Middle frontal gyrus (tissue), 1 donor: ENCODE results near the gene GLS.

ENCODE experiments used
- DNase-seq: peaks from one replicate; pipeline ENCODE4 v3.0.0-alpha.2; 2015; ENCODE audit warnings: low spot score; ENCODE audit errors: extremely low spot score

GLS gene

GRCh38 chr2:190970160-190970559 is 89.5 kb downstream of the GLS start:
- DNase-seq: no peak

GRCh38 chr2:190970873-190971506 is 90.4 kb downstream of the GLS start:
- DNase-seq: no peak

DNA sequence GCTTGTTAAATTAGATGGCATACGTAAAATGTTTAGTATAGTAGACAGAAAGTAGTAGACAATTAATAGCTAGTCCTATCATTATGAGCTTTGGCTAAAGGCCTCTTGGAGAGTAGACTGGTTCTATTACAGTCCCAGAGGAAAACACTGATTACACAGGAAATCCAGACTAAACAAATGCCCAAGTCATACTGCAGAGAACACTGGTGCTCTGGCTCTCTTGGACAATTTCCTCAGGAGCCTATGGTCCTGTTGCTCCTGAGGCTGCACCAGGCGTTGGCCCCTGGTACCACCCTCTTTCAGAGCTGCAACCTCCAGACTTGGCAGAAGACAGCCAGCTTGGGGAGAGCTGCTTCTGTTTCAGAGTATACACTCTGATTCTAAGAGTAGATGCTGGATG is 91.6 kb downstream of the GLS start:
- no peak for DNase-seq

GRCh38 chr2:190972846-190973245 is 92.2 kb downstream of the GLS start:
- no peak for DNase-seq

DNA sequence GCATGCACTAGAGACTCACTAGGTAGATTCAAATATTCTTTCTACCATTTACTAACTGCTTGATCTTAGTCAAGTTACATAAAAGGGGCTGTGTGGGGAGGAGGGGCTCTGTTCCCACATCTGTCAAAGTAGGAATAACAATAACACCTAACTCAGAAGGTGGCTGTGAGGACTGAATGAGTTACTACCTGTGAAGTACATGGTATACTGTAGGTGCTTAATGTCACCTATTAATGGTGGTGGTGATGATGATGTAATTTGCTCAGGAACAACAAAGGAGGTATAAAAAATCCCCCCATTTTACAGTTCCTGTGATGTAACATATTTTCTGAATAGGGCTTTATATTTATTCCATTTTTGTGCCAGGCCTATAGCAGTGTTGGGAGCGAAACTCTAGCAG is 92.6 kb downstream of the GLS start:
- no peak for DNase-seq

- no peak for DNase-seq
Observed at GRCh38 chr2:190973726-190974628, 93.4 kb downstream of the GLS start.

DNA sequence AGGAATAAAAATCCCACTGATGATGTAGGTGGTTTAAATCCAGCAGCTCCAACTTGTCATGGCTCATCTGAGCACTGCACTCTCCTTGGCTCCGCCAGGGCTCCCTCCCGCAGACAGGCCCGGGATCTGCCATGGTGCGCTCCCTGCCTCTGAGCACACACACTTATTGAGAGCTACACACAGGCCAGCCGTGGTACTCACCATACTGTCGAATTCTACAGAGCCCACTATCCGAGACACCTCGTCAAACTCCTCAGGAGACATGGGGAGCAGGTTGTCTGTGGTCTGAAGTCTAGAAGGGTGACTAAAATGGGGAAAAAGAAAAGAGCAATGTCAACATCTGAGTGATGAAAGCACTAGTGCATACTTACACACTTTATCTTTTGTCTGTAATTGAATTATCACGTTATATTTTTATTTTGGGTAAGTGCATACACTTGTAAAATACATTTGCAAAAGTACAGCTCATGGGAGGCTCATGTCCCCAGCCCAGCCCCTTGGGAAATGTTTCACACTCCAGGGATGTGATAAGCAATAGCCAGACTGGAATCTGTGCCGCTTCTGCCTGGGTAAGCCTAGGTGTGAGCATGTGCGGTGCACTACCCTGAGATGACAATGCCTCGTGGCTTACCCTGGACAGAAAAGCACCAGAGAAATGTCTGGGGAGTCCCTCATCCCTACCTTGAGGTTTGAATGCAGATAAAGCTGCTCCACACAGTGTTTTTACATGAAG is 94.2 kb downstream of the GLS start:
- no peak for DNase-seq

GRCh38 chr2:190976521-190976920 is 95.9 kb downstream of the GLS start:
- DNase-seq: no peak

DNA sequence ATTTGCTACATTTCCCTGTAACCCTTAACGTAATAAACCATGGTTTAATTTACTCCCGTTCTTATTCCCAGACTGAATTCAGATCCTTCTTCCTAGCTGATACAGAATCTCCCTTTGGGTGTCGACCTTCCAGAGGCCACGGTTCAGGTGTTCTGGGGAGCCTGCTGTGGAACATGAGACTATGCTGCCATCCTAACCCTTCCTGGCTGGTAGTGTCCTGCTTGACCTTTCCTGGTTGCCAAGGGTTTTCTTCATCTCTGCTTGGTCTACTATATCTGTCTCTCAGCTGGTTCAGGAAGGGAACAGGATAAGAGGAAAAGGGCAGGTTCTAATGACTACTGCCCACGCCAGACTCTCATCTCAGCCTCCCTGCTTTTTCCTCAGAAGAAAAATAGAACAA is 96.9 kb downstream of the GLS start:
- no peak for DNase-seq

- DNase-seq: no peak
Observed at GRCh38 chr2:190978389-190979053, 97.9 kb downstream of the GLS start.

DNA sequence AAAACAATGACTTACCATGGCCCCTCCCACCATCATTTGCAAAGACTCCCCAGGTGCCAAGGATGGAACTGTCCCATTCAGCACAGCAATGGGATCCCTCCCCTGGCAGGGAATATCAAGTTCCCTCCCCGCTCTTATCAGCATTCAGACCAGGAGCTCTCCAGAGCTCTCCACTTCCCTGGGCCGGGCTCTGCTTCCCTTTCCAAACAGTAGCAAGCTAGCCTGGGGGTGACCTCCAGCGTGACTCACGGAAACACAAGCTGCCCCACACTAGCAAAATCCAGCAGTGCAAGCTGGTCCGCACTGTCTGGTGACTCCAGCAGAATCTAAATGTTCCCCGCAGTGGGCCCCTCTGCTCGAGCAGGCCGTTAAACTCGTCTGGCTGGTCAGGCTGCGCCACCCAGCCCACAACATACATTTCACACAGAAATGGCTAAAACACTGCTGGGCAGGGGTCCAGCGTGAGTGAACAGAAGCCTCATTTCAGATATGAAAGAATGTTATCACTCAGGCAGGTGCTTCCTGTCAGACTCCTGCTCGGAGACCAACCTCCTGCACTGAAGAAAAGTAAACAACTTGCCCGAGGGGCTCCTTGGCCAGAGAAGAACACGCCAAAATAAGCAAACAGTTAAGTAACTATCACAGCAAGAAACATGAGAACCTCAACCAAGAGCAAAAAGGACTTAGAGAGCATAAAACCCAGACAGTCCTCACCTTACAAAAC is 99.4 kb downstream of the GLS start:
- DNase-seq: no peak

GRCh38 chr2:190980630-190981209 is 100.1 kb downstream of the GLS start:
- DNase-seq: no peak

DNA sequence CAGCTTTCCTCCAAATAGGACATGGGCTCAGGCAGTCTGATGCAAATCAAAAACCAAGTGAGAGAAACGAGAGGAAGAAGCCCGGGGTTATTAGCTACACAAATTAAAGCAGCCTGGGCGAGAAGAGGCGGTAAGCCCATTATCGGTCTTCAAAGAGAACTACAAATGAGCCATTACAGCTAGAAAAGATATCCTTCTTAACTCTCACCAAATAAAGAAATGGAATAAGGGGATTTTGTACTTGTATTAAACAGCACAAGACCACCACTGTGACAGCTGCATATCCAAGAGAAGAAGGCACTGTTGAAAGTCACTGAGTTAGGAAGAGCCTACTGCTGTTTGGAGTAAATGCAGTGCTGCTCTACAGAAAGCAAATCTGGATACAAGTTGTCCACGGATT is 100.7 kb downstream of the GLS start:
- no peak for DNase-seq

GRCh38 chr2:190981733-190982132 is 101.1 kb downstream of the GLS start:
- DNase-seq: no peak

DNA sequence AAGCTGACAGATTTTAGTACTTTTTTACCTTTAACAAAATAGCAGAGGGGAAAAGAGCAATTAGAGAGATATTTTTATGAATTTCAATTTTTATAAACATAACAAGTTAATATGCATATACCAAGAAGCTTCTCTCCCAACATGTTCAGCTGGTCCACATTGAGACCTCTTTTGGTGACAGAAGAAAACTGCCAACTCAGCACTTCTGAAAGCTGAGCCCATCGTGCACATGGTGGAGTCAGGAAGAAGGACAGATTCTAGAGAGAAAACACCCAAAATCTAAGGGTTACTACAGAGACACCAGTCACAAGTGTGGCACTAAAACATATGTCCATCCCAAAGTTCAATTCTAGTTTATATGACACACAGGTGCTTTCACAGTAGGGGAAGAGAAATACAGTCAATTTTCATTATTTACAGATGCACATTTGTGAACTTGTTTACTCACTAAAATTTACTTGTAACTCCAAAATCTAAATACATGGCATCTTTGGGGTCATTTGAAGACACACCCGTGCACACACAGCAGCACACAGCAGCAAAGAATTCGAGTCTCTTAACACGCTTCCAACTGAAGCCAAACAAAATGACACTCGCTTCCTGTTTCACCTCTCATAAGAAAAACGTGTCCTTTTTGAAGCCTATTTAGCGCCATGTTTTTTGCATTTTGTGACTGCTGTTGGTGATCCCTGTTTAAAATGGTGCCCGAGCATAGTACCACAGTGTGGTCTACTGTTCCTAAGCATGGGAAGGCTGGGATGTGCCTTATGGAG is 101.8 kb downstream of the GLS start:
- no peak for DNase-seq

GRCh38 chr2:190984595-190984994 is 104.0 kb downstream of the GLS start:
- DNase-seq: no peak

GRCh38 chr2:190986221-190986953 is 105.8 kb downstream of the GLS start:
- no peak for DNase-seq

GRCh38 chr2:190987116-190987515 is 106.5 kb downstream of the GLS start:
- DNase-seq: no peak

DNA sequence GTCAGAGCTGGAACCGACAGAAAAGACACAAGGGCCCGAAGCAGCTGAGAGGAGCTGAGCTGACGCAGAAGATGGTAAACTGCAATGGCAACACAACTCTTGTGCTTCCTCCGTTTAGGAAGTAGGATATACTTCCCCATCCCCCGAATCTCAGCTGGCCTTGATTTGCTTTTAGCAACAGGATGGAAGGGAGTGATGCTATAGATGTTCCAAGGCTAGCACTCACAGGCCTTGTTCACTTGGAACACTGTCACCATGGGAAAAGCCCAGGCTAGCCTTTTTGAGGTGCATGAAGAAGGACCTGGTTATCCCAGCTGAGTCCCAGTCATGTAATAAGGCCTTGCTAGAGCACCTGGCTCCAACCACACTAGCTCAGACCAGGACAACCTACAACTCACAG is 107.3 kb downstream of the GLS start:
- DNase-seq: no peak
